BJ (cell line): ENCODE results near the gene VN1R5. TPM values are rescaled to one million over a fixed set of nuclear protein-coding genes. Genes with fewer than 3 reads are reported as not detected.

Source experiments
- CTCF ChIA-PET: fragments of 350-600 bp; formaldehyde crosslinking; extraction: SDS; loops from one replicate; lab custom pipeline; 2021; ENCODE audit warnings: antibody characterized with exemption, inconsistent platforms; lab: Yijun Ruan, JAX
- POLR2A ChIA-PET: fragments of 300-600 bp; sonication (Branson Sonifier 250); formaldehyde crosslinking; extraction: SDS; loops from one replicate; lab custom pipeline; 2021; ENCODE audit warnings: antibody characterized with exemption; lab: Charles Lee
- DNase-seq: peaks from one replicate; pipeline ENCODE4 v3.0.0-alpha.2; 2011; ENCODE audit warnings: low read depth
- H3K27me3 ChIP-seq: 2 replicates; pipeline ENCODE4 v1.6.0; 2011; ENCODE audit warnings: low read length; ENCODE audit not compliant: control insufficient read depth, insufficient read depth
- H3K36me3 ChIP-seq: 2 replicates; pipeline ENCODE4 v1.5.1; 2011; ENCODE audit warnings: low read length; ENCODE audit not compliant: control insufficient read depth, insufficient read depth
- H3K4me3 ChIP-seq: 2 replicates; pipeline ENCODE4 v1.5.1; 2011; ENCODE audit warnings: low read depth, mild to moderate bottlenecking, control low read depth, low read length
- CTCF ChIP-seq: IDR thresholded peaks from 2 replicates; pipeline ENCODE4 v1.5.1; 2011; ENCODE audit warnings: low read depth, mild to moderate bottlenecking, control low read depth, inconsistent platforms, low read length, moderate library complexity; ENCODE audit not compliant: insufficient read depth
- polyA plus RNA-seq: library from polyadenylated mRNA; depleted of rRNA; stranded (reverse); fragments of >200 nt; gene quantifications from 2 replicates; pipeline ENCODE4 v1.2.3, GENCODE V29; 2011

The VN1R5 gene
- polyA plus RNA-seq, 1 experiment: not detected

- ChIA-PET POLR2A (no interaction called here), CTCF (interaction anchor here (1.2 kb wide), 1 partner anchor 11 kb away, joined by 3 read pairs; no protein-coding TSS in a partner anchor)
- Histone ChIP-seq H3K27me3 (no peaks in the 10 kb centered on the region), H3K36me3 (no peaks in the 10 kb centered on the region), H3K4me3 (no peak overlapping the region)
- no peak for TF ChIP-seq CTCF
- DNase-seq: no peak
These were observed 33.0 kb upstream of the VN1R5 start for GRCh38 chr1:247222840-247223239.

GRCh38 chr1:247224822-247225221 is 31.1 kb upstream of the VN1R5 start:
- ChIA-PET CTCF (interaction anchor here (1.4 kb wide), 1 partner anchor 14 kb away, joined by 3 read pairs; no protein-coding TSS in a partner anchor), POLR2A (no interaction called here)
- no peaks in the 10 kb centered on the region for H3K27me3 ChIP-seq
- DNase-seq: no peak
- H3K36me3 ChIP-seq: no peaks in the 10 kb centered on the region
- no peak for TF ChIP-seq CTCF
- no peak overlapping the region for H3K4me3 ChIP-seq

- Histone ChIP-seq H3K36me3 (no peaks in the 10 kb centered on the region), H3K4me3 (no peak overlapping the region), H3K27me3 (no peaks in the 10 kb centered on the region)
- TF ChIP-seq CTCF: no peak
- DNase-seq: no peak
- POLR2A ChIA-PET: no interaction called here
- CTCF ChIA-PET: no interaction called here
These were observed 27.7 kb upstream of the VN1R5 start for GRCh38 chr1:247228133-247228532.

GRCh38 chr1:247241691-247242090 is 14.2 kb upstream of the VN1R5 start:
- DNase-seq: no peak
- Histone ChIP-seq H3K36me3 (no peaks in the 10 kb centered on the region), H3K27me3 (no peaks in the 10 kb centered on the region), H3K4me3 (no peak overlapping the region)
- TF ChIP-seq CTCF: no peak
- CTCF ChIA-PET: no interaction called here
- POLR2A ChIA-PET: no interaction called here

GRCh38 chr1:247243524-247244137 is 12.2 kb upstream of the VN1R5 start:
- TF ChIP-seq CTCF: no peak
- ChIA-PET POLR2A (no interaction called here), CTCF (no interaction called here)
- H3K4me3 ChIP-seq: no peak overlapping the region
- H3K36me3 ChIP-seq: no peaks in the 10 kb centered on the region
- no peak for DNase-seq
- H3K27me3 ChIP-seq: no peaks in the 10 kb centered on the region
